ENCODE measurements around the gene KIF5C.

The KIF5C gene

GRCh38 chr2:148887350-148888002 is 12.4 kb downstream of the KIF5C start:
- no peak for DNase-seq (ENCODE audit: extremely low read depth, low read depth)

GRCh38 chr2:148888003-148888501 is 13.0 kb downstream of the KIF5C start:
- TF ChIP-seq CTCF (IDR thresholded peaks at IDR 0.05; ENCODE audit: low read depth, low read length): no peak; the same call in none of the 2 replicates
- DNase-seq (ENCODE audit: extremely low read depth, low read depth): no peak

More at GRCh38 chr2:148887350-148888002, 12.4 kb downstream of the KIF5C start:
- TF ChIP-seq CTCF (IDR thresholded peaks at IDR 0.05; ENCODE audit: low read depth, low read length): no peak

DNA sequence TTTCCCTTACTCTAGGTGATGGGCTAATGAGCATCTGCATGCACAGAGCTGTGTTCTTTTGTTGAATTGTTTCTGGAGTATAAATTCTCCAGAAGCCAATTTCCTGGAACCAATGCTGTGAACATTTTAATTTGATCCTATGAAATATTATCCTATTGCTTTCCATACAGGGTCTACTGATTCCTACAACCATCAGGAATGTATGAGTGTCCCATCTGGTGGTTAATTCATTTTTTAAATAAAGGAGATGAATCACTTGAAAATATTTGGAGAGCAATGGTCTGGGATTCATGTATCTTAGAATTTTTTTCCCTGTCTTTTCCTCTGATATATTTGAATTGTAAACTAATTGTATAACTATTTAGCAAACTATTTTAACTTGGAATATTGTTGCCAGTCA is 14.0 kb downstream of the KIF5C start:
- no peak for DNase-seq (ENCODE audit: extremely low read depth, low read depth)
- no peak for TF ChIP-seq CTCF (IDR thresholded peaks at IDR 0.05; ENCODE audit: low read depth, low read length)

DNA sequence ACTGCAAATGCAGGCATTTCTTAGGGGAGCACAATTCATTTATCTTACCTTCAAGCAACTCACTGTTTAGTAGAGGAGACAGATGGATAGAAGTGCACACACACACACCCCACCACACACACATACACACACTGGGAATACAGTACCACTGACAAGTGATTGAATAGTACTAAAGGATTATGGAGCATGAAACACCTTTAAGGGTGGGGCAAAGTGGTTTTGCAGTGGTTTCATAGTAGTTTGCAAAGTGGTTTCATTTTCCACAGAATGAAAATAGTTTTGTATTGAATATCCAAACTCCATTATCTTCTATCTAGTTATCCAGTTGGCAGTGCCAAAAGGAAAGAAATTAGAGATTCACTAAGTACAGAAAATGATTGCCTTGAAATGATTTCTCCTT is 18.9 kb downstream of the KIF5C start:
- no peak for DNase-seq (ENCODE audit: extremely low read depth, low read depth)
- TF ChIP-seq CTCF (IDR thresholded peaks at IDR 0.05; ENCODE audit: low read depth, low read length): no peak

- DNase-seq (ENCODE audit: extremely low read depth, low read depth): no peak
Observed at GRCh38 chr2:148896136-148896535, 21.1 kb downstream of the KIF5C start.

DNA sequence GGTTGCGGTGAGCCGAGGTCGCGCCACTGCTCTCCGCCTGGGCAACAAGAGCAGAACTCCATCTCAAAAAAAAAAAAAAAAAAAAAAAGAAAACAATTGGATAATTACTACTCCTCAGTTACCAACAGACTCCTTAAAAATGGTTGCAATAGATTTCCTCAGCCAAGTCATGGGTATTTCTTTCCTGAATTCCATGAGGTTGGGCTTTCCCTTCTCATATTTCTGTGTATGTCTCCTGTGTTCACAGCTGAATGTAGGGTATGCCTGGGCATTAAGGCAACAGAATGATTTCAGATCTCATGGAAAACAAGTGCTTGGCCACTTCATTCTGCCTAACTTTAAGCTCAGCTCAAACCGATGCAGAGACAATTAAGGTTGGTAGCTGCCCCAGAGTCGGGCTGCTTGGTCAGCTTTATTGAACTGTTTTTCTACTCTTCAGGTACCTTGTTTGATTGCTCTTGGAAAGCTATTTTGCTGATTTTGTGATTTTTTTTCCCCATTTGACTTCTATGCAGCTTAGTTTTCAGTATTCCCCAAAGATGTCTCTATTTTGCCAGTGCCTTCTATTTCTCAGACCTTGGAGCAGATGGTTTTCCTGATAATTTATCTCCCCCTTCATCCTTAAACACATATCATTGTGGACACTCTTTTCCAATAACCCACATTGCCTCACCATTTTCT is 24.8 kb downstream of the KIF5C start:
- DNase-seq (ENCODE audit: extremely low read depth, low read depth): no peak
- no peak for TF ChIP-seq CTCF (IDR thresholded peaks at IDR 0.05; ENCODE audit: low read depth, low read length)

More at GRCh38 chr2:148896136-148896535, 21.1 kb downstream of the KIF5C start:
- TF ChIP-seq CTCF (IDR thresholded peaks at IDR 0.05; ENCODE audit: low read depth, low read length): no peak

GRCh38 chr2:148900350-148900837 is 25.4 kb downstream of the KIF5C start:
- TF ChIP-seq CTCF (IDR thresholded peaks at IDR 0.05; ENCODE audit: low read depth, low read length): no peak
- no peak for DNase-seq (ENCODE audit: extremely low read depth, low read depth)

Measured in AG09319 (cell line).